LNCaP clone FGC (cell line): ENCODE measurements around the gene DUSP22.
A peak's percentile ranks its signal among the peaks of the same experiment; 100 is the strongest.
"Not testable (repeated sequence)": the region's sequence is repeated elsewhere in the genome, so short reads cannot be mapped to it uniquely, and the experiment has no call there.

Experiments
- DNase-seq: peaks from one replicate; pipeline ENCODE4 v3.0.0-alpha.2; 2011; ENCODE audit warnings: low read depth
- H3K4me3 ChIP-seq: 2 replicates; pipeline ENCODE4 v1.5.1; 2011; ENCODE audit warnings: mild to moderate bottlenecking, low read depth, low read length, control low read depth
- TF ChIP-seq, protein P1 (sequence below): IDR thresholded peaks from 2 replicates; pipeline ENCODE4 v1.5.1; 2012; ENCODE audit warnings: mild to moderate bottlenecking; ENCODE audit not compliant: control insufficient read depth, insufficient read depth; ENCODE audit errors: extremely low read depth

DUSP22 gene

DNA sequence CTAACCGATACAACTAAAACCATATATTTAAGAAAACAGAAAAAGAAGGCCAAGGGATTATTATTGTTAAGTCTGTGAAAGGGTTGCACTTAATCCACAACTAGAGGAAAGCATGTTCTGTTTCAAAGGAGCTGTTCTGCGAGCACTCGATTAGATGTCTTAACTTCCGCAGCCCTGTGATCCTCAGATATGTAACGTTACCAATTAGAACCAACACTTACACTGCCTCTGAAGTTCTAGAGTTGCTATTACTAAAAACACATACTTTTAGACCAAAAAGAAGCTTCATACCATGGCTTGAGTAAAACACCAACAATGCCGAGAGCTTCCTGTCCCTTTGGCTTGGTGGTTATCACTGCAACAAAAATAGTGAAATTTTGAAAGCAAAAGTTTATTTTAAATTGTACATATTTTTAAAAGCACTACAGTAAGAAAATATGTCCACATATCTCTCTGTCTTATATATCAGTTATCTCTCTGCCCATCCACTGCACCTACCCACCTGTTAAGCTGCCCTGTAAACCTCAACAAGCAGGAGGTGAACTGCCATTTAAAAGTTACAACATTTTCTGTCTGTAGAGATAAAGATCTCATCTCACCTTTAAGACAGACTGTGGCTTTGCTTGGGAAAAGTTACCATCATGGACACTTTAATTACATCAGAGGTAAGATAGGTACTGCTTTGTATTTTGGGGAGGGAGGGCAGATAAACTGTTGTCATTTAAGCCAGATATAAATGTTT lies 7.1 kb upstream of the DUSP22 start:
- TF ChIP-seq, protein P1, sequence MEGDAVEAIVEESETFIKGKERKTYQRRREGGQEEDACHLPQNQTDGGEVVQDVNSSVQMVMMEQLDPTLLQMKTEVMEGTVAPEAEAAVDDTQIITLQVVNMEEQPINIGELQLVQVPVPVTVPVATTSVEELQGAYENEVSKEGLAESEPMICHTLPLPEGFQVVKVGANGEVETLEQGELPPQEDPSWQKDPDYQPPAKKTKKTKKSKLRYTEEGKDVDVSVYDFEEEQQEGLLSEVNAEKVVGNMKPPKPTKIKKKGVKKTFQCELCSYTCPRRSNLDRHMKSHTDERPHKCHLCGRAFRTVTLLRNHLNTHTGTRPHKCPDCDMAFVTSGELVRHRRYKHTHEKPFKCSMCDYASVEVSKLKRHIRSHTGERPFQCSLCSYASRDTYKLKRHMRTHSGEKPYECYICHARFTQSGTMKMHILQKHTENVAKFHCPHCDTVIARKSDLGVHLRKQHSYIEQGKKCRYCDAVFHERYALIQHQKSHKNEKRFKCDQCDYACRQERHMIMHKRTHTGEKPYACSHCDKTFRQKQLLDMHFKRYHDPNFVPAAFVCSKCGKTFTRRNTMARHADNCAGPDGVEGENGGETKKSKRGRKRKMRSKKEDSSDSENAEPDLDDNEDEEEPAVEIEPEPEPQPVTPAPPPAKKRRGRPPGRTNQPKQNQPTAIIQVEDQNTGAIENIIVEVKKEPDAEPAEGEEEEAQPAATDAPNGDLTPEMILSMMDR, result no peak
- DNase-seq, result no peak
- no peak overlapping the region for H3K4me3 ChIP-seq

DNA sequence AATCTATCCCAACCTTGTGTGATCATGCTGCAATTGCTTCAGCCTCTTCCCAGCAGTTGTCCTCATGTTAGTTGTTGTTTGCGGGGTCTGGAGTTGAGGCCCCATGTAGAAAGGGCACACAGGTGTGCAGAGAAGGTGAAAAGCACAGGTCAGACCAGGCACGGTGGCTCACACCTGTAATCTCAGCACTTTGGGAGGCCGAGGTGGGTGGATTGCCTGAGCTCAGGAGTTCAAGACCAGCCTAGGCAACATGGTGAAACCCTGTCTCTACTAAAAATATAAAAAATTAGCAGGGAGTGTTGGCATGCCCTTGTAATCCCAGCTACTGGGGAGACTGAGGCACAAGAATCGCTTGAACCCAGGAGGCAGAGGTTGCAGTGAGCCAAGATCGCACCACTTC lies 6.4 kb upstream of the DUSP22 start:
- not testable (repeated sequence) for DNase-seq, H3K4me3 ChIP-seq

DNA sequence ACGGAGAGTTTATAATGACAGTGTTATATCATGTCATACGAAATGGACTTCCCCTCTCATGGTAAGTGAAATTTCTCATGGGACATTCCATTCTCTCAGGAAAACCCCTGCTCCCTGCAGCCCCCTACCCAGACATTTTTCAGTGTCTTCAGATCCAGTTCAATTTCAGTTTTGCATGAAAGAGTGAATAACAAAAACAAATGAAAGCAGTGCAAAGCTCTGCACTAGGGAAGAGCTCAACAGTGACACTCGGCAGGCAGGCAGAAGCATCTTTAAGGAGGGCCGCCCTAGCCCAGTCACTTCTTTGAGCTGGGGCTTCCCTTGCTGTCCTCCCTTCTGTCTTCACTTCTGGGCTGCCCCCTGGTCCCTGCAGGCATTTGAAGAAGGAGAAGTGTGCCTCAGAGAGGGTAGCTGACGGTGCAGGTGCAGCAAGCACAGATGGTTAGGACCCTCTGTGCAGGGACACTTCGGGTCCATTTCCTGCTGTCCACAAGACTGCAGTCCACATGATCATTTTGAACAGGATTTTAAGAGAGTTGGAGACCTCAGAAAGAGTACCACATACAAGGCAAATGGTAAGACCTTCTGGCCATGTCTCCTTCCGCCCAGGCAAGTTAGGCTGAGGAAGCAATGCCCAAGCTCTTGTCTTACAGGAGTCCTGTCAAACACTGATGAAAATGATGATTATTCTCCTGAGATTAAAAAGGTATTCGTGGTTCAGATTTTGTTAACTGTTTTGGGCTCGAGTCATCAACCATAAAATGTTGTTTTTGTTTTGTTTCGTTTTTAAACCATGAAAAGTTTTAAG lies 5.4 kb upstream of the DUSP22 start:
- TF ChIP-seq, protein P1, result no peak
- DNase-seq, result no peak

DNA sequence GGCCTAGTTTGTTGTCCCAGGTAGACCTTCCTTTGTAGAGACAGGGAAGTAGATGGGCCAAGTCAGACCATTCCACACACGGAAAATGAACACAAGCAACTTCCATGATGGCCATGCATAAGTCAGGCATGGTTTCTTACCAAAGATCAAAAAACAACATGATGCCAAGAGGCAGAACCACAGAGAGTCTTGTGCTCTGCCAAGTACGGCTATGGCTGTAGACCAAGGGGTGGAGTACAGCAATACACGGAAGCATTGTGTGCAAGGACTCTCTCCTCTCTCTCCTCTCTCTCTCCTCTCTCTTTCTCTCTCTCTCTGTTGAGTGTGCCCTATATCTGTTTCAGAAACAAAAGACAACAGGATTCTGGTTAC lies 4.8 kb upstream of the DUSP22 start:
- no peak overlapping the region for H3K4me3 ChIP-seq
- DNase-seq, result no peak
- TF ChIP-seq, protein P1, result no peak

More for the DNA sequence above, 5.4 kb upstream of the DUSP22 start:
- no peak overlapping the region for H3K4me3 ChIP-seq

DNA sequence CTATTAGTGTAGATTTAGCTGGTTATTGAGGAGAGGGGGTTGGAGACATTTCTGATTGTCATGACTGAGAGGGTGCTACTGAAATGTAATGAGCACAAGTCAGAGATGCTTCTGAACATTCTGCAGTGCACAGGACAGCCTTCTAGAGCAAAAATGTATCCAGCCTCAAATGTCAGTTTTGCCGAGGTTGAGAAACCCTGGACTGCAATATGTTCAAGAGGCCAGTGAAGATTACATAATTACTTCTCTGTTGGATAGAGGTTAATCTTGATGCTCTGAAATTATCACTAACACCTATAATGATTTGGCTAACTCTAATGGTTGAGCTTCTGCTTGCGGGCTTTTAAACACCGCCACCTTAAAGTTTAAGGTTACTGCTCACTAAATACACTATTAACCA lies 3.4 kb upstream of the DUSP22 start:
- no peak overlapping the region for H3K4me3 ChIP-seq
- TF ChIP-seq, protein P1, result no peak
- DNase-seq, result no peak

DNA sequence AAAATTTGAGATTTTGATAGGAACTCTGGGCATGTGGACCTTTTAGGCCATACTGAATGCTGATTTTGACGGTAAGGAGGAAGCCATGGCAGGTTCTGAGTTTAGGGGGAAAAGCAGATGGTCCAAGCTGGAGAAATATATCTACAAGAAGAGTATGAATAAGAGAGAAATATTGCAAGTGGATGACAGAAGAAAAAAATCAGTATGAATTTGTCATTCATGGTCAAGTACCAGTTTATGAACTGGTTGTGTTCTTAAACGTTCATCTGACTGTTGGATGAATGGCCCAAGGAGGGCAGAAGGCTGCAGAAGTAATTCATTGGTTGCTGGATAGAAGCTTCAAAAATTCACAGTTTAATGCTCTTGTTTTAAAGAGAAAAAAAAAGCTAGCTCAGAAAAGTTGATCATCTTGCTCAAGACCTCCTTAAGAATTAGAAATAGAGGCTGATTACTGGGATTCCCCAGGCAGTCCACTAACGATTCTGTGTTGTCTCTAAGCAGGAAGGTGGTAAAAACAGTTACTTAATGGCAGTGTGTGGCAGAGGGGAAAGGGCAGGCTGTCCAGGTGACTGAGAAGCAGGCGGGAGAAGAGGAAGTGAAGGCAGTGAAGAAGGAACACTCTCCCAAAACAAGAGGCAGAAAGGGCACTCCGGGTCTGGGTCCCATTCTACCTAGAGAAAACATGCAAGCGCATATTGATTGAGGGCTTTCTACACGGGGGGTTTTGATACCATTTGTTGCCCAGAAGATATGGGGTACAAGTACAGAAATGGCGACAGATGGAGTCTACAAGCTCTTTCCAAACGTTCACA lies 2.0 kb upstream of the DUSP22 start:
- DNase-seq, result no peak
- TF ChIP-seq, protein P1, result no peak
- no peak overlapping the region for H3K4me3 ChIP-seq

DNA sequence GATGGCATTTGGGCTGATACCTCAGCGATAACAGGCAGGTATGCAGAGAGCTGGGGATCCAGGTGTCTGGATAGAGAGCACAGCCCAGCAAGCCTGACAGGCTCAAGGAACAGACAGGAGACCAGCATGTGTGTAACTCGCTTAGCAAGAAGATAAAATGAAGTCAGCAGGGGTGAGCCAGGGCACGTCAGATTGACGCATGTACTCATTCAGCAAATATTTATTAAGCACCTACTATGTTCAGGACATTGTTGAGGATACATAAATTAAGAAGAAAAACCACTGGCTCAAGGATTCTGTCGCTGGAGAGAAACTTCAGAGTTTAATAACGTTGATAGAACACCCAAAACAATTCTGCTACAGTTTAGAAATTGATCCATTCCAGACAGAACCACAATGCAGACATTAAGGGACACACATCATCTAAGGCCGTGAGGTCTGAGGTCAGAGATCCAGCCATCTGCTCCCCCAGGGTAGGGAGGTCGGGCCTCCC lies 1.0 kb upstream of the DUSP22 start:
- TF ChIP-seq, protein P1, result no peak
- peak overlapping the region; percentile 55 for H3K4me3 ChIP-seq
- DNase-seq, result peak; percentile 33
